OCI-M1 (cell line): ENCODE measurements around the gene C1orf174.

Experiments used
- DNase-seq: peaks from one replicate; lab custom pipeline; 2025; lab: John Stamatoyannopoulos, UW

The C1orf174 gene

DNA sequence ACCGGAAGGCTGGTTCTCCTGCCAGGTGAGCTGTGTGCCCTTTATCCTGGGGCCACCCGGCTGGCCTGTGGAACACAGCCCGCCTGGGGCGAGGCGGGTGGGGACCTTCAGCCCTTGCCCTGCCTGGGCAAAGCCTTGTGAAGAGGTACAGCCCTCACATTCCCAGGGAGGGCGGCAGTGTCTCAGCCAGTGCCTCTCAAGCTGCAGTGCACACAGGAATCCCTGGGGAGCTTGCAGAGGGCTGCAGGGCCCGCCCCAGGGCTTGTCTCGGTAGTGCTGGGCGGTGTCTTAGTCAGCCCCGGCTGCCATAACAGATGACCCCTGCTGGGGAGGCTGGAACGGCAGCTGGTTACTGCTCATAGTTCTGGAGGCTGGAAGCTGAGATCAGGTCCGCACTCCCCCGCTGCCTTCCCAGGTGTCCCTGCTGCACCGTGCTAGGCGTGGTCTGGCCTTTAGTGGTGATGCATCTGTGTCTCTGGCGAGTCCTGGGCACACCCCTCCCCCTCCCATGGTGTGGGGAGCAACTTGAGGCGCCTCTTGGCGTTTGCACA, 30.2 kb downstream of the C1orf174 start:
- DNase-seq: no peak

DNA sequence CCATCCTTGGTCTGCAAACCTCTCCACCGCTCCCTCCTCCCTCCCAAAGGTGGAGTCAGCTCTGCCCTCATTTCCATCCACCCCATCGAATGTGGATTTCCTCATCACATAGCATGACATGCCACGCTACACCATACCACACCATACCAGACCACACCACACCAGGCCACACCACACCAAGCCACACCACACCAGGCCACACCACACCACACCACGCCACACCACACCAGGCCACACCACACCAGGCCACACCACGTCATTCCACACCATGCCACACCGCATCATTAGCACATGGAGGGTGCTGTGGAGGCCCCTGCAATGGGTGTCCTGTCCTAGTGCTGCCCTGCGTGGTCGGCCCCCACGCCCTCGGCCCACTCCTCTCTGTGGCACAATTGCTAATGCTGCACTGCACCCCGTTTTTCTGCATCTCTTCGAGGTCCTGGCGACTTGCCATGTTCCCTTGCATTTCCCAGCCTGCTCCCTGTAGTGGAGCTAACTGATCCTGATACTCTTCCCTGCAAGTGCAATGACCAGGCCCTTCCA, 31.5 kb downstream of the C1orf174 start:
- DNase-seq: no peak

DNA sequence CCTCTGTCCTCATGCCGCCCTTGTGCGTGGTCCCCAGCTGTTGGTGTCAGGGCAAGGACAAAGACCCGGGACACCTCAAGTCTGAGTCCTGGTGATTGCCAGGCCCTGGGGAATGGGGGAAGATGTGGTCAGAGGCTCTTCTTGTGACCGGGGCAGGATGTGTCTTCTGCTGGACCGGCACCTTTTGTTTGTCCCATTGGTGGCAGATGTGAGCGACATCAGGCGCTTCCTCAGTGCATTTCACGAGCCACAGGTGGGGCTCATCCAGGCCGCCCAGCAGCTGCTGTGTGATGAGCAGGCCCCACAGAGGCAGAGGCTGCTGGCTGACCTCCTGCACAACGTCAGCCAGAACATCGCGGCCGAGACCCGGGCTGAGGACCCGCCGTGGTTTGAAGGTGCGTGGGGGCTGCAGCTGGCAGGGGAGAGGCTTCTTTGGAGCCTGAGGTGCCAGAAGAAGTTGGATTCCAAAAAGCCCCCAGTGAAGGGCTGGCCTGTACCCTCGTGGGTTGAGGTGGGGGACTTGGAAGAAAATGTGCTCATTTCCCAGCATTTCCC, 34.4 kb downstream of the C1orf174 start:
- DNase-seq: no peak

GRCh38 chr1:3864884-3865283, 35.2 kb downstream of the C1orf174 start:
- no peak for DNase-seq

DNA sequence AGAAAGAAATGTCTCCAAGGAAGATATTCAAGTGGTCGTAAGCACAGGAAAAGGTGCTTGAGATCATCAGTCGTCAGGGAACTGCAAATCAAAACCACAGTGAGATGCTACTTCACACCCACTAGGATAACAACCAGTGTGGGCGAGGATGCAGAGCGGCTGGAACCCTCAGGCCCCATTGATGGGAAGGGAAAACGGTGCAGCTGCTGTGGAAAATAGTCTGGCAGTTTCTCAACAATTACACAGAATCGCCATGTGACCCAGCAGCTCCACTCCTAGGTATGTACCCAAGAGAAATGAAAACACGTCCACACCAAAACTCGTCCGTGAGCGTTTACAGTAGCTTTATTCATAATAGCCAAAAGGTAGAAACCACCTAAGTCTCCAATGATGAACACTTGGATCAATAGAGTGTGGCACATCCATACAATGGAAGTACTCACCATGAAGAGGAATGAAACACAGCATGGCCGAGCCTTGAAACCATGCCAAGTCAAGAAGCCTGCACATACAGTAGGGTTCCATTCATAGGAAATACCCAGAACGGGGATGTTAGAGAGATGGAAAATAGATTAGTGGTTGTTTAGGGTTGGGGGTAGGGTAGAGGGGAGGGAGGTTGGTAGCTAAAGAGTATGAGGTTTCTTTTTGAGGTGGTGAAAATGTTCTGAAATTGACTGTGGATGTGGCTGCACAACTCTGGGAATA, 36.7 kb downstream of the C1orf174 start:
- no peak for DNase-seq

- peak; percentile 11 for DNase-seq
Measured at GRCh38 chr1:3858231-3858981, 41.7 kb downstream of the C1orf174 start.

GRCh38 chr1:3857791-3858129, 42.3 kb downstream of the C1orf174 start:
- DNase-seq: no peak

- peak; percentile 96 for DNase-seq
Measured at GRCh38 chr1:3856923-3857790, 42.9 kb downstream of the C1orf174 start, which contains the start of the genes CEP104 and DFFB. Gene CEP104, minus strand, starts transcription at chr1:3857211. Its CDS starts 4,804 bp downstream, at chr1:3852407. Gene DFFB, plus strand, starts transcription at chr1:3857476. Its CDS starts 128 bp downstream, at chr1:3857604.

- DNase-seq: no peak
Measured at GRCh38 chr1:3852711-3853485, 47.2 kb downstream of the C1orf174 start.

DNA sequence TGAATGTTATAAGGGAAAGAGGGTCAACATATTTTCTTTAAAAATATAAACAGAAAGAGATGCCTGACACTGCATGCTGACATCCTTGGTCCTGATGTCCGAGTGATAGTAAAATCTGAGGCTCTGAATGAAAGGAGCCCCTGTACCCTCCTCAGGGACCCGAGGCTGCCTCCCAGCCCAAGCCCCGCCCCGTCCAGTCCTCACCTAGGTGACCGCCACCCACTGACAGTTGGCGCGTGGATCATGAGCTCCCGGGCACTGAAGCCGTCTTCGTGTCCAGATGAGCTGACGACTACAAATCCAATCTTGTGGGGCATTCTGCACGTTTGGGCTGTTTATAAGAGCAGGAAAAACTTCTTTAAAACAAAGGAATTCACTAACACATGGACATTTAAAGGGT, 48.0 kb downstream of the C1orf174 start:
- DNase-seq: no peak

- no peak for DNase-seq
Measured at GRCh38 chr1:3851292-3851691, 48.8 kb downstream of the C1orf174 start.

DNA sequence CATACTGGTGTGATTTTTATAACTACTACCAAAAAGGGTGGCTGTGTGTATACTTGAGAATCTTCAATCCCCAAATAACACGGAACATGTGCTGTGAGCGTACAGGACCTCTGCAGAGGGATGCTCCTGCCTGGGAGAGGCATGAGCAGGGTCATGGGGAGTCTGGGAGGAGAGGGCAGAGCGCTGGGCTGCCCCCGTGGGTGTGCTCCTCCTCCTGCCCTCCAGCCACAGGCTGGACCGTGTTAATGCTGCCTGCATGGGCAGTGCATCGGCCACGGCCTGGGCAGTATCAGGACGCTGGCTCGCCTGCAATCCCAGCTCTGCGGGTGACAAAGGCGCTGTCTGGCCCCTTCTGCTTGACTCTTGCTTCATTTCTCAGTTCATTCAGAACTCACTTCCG, 49.2 kb downstream of the C1orf174 start:
- DNase-seq: no peak

GRCh38 chr1:3847081-3847480, 53.0 kb downstream of the C1orf174 start:
- no peak for DNase-seq

DNA sequence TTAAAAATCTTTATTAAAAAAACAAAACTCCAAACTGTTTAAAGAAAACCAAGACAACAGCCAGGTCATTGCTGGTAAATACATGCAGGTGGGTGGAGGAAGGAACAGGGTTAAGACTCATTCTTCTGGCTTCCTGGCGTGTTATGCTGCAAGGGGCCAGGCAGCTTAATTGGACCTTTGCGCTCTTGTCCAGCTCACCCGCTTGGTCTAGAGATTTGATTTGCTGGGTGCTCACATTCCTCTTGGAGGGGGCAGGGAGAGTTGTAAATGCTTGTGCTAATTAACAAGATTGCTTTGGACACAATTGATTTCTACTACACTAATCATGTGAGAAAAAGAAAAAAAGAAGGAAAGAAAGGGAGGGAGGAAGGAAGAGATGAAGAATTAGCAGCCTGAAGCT, 53.5 kb downstream of the C1orf174 start:
- DNase-seq: no peak

DNA sequence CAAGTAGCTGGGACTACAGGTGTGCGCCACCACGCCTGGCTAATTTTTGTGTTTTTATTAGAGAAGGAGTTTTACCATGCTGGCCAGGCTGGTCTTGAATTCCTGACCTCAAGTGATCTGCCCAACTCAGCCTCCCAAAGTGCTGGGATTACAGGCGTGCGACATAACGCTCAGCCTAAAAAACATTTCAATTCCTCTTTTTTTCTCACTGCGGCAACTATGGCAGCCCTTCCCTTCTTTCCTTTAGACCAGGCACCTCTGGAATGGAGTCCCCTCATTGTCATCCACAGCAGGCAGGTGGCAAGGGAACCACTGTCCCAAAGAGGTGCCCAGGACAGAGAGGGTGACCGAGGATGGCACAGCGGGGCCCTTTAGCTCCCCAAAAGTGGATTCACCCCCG, 57.2 kb downstream of the C1orf174 start:
- DNase-seq: no peak

GRCh38 chr1:3841491-3841890, 58.6 kb downstream of the C1orf174 start:
- DNase-seq: no peak
